ENCODE results near the gene OR2A12. TPM values are rescaled to one million over a fixed set of nuclear protein-coding genes. Genes with fewer than 3 reads are reported as not detected.

OR2A12 gene
- total and polyA plus RNA-seq, 2 donors (not counting 3 experiments of a cell fraction or from before 2014, with no cell fraction given), result not detected

- no TSS peak for BruUV-seq (replicated peaks)
- FAIRE-seq, result no peak
- intact Hi-C loops (cut with micrococcal nuclease), result no loop called here
- H3K9me1 ChIP-seq (replicated peaks; ENCODE audit: control insufficient read depth, extremely low read depth, insufficient read depth, low read length), result no peaks in the 10 kb centered on the region
- dilution Hi-C loops (cut with MboI; ENCODE audit: extremely low pct_ligation_motif_present, low sequenced_read_pairs), result no loop called here
- H3K27me3 ChIP-seq (ENCODE audit: control insufficient read depth in 2 of 2, insufficient read depth in 2 of 2, low read length in 2 of 2), result no peaks in the 10 kb centered on the region
- H3K4me1 ChIP-seq (ENCODE audit: control insufficient read depth, extremely low read depth, insufficient read depth, low read length), result no peaks in the 10 kb centered on the region
- no peaks in the 10 kb centered on the region for H4K20me1 ChIP-seq (replicated peaks; ENCODE audit: control insufficient read depth, extremely low read depth, insufficient read depth, low read length)
- CTCF ChIA-PET, result no interaction called here
- H3K9me3 ChIP-seq (replicated peaks; ENCODE audit: control insufficient read depth, insufficient read depth, low read length), result no peaks in the 10 kb centered on the region
- no peak overlapping the region for H3K9ac ChIP-seq (replicated peaks; ENCODE audit: extremely low read depth, insufficient read depth, low read length)
- no peaks in the 10 kb centered on the region for H3K36me3 ChIP-seq (ENCODE audit: control insufficient read depth in 2 of 2, extremely low read depth in 1 of 2, insufficient read depth in 2 of 2, low read length in 2 of 2)
- no peak for DNase-seq (ENCODE audit: low read depth, low spot score)
- H3K4me3 ChIP-seq (replicated peaks in 1 of 3; ENCODE audit: insufficient read depth in 1 of 3, low read depth in 1 of 3, low read length in 3 of 3), result no peak overlapping the region
- POLR2A ChIA-PET, result no interaction called here
- no peaks in the 10 kb centered on the region for H3K79me2 ChIP-seq (ENCODE audit: control insufficient read depth, insufficient read depth, low read length)
- H2AFZ ChIP-seq (ENCODE audit: low read depth, low read length), result no peak overlapping the region
- no peak overlapping the region for H3K4me2 ChIP-seq (ENCODE audit: insufficient read depth, low read length)
- H3K27ac ChIP-seq (ENCODE audit: insufficient read depth, low read depth, low read length), result no peak overlapping the region
- TF ChIP-seq MYC (IDR thresholded peaks at IDR 0.05; ENCODE audit: low read depth, low read length) (no peak), POLR2A (IDR thresholded peaks at IDR 0.05; ENCODE audit: low read depth, low read length) (no peak), CTCF (IDR thresholded peaks at IDR 0.05; ENCODE audit: extremely low read depth in 1 of 2, insufficient read depth in 1 of 2, low read depth in 1 of 2, low read length in 2 of 2) (no peak), FOS (IDR thresholded peaks at IDR 0.05; ENCODE audit: borderline replicate concordance, insufficient read depth, low read length) (no peak), POLR2AphosphoS5 (IDR thresholded peaks at IDR 0.05; ENCODE audit: insufficient read depth, low read depth, low read length) (no peak), JUN (IDR thresholded peaks at IDR 0.05; ENCODE audit: borderline replicate concordance, insufficient read depth, insufficient read length, low read depth) (no peak), GATA2 (IDR thresholded peaks at IDR 0.05; ENCODE audit: insufficient read depth, insufficient read length, low read depth, low read length) (no peak), EZH2 (IDR thresholded peaks at IDR 0.05; ENCODE audit: borderline replicate concordance, low read depth, low read length, severe bottlenecking) (no peak)
Measured at GRCh38 chr7:144090667-144091066, 4.6 kb downstream of the OR2A12 start.

Data from endothelial cell of umbilical vein (primary cell).